HPDE6-E6E7 (cell line): ENCODE results near the gene KRTAP3-2.

Source experiments
- DNase-seq: peaks from one replicate; pipeline ENCODE4 v3.0.0; 2011; ENCODE audit warnings: missing footprints; ENCODE audit errors: extremely low spot score

Gene KRTAP3-2

DNA sequence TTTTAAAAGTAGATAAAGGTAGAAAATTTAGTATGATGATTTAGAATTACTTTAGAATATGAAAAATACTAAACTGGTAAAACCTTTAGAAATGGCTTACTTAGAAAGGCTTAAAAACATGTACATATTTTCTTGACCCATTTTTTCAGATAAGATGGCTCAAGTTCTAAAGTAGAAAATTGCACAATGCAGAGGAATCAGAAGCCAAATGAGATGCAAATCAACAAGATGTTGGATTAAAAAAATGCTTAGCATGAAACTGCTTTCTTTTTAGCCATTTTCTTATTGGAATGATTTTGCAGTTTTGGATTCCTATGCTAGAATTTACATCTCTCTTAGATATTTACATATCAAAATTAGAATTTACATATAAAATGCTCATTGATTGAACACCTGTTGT, 10.7 kb upstream of the KRTAP3-2 start:
- DNase-seq = no peak

DNA sequence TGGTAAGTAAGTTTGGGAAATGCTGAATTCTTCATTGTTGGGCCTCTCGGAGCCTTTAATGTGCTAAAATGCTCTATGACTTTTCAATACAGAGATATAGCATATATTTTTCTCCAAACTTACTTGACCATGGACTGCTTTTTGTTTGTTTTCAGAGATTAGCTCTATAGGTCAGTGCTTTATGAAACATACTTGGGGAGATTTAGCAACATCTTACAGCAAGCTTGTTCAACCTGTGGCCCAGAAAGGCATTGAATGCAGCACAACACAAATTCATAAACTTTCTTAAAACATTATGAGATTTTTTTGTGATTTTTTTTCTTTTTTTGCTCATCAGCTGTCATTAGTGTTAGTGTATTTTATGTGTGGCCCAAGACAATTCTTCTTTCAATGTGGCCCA, 10.2 kb upstream of the KRTAP3-2 start:
- no peak for DNase-seq

GRCh38 chr17:41009301-41009760, 9.6 kb upstream of the KRTAP3-2 start:
- no peak for DNase-seq

GRCh38 chr17:41008811-41009210, 9.1 kb upstream of the KRTAP3-2 start, which contains the start of gene KRTAP3-1:
TSS of gene KRTAP3-1 (minus strand) at chr17:41009128. CDS start at chr17:41009074, 54 bp downstream.
- DNase-seq = no peak

DNA sequence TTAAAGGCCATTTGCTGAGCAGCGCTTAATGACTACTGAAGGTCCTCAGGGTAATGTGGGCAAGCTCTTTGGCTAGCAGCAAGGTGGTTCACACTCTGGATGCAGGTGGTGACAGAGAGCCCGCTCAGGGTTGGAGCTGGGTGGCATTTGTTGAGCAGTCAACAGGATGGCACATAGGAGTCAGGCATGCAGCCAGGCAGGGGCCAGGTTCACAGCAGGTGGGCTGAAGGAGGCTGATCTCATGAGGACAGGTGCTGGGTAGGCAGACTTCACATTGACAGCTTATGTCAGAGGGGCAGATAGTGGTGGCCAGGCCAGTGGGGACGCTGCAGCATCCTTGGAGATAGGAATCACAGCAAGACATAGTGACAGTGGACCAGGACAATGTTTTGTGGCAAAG, 4.7 kb upstream of the KRTAP3-2 start:
- no peak for DNase-seq

GRCh38 chr17:41003926-41004325, 4.2 kb upstream of the KRTAP3-2 start:
- DNase-seq = no peak

DNA sequence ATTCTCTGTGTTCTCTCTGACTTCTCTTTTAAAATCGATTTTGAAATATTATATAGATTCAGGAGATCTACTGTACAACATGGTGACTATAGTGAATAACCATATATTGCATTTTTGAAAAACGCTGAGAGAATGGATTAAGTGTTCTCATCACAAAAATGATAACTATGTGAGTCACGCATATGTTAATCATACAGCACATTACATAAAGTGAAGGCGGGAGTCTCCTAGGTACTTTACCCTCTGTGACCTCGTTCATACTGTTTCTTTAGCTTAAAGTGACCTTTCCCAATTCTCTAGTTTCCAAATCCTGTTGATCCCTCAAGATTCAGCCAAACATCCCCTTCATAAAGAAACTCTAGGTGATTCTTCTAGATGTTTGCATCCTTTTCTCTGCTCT, 3.1 kb upstream of the KRTAP3-2 start:
- peak; percentile 34 for DNase-seq

- DNase-seq = no peak
Measured at GRCh38 chr17:41001795-41002194, 2.1 kb upstream of the KRTAP3-2 start.

DNA sequence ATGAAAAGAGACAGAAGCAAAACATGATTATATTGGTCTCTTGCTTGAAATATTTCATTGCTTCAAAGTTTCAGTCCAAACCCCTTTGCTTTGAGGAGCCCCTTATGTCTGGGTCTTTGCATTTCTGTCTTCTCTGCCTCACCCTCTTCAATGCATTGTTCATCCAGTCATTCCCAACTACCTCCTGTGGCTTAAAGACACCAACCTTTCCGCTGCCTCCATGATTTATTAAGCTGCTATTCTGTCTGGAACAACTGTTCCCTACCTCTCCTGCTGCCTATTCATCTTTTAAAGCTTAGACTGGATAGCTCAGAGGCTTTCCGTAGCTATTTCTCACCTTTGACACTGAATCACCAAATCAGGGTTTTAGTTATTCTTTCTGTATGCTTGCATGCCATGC, 2.3 kb downstream of the KRTAP3-2 start:
- DNase-seq = no peak

DNA sequence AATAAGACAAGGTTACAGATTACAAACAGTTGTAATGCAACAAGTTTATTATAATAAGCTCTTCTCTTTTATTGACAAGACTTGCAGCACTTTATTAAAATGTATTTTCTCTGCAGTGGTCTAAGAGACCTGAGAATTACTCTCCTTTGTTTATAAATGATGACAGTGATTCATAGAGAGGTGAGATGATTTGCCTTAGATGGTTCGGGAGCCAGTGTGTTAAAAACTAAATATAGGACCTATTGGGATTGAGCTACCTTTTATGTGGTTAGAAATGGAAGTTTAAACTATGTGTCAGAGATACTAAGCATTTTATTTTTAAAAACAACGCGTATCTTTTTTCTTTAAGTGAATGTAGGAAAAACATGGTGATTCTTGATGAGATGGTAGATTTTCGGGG, 2.9 kb downstream of the KRTAP3-2 start:
- no peak for DNase-seq

DNA sequence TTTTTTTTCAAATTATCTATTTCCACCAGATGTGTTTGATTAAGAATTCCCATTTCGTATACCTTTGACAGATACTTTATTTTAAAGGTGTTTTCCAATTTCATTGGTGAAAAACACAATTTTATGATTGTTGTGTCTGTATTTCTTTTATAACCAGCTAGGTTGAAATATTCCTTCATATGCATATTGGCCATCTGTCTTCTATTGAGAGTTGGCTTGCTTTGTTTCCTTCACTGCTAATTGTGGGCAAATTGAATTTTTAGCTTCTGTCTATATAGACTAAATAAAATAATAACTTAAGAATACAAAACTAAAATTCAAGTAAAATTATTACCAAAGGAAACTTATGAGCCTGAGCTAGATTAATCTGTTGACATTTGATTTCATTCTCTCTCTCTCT, 4.6 kb downstream of the KRTAP3-2 start:
- DNase-seq = no peak

DNA sequence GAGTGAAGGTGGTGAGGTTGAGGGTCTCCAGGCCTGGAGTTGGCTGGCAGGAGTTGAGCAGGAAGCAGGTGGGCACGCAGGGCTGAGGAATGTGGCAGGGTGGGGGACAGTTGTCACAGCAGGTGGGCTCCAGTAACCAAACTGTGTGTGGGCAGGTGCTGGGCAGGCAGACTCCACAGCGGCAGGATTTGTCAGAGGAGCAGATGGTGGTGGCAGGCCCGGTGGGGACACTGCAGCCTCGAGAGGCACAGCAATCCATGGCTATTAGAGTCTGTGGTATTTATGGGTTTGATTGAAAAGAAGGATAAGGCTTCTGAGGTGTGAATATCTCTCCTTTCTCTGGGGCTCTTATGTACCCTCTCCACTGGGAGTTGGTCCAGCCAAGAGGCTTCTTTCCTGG, 5.9 kb downstream of the KRTAP3-2 start, which contains the start of gene KRTAP3-3:
Gene KRTAP3-3 (minus strand): TSS at position 326 of the 400 bp plus-strand sequence. CDS start 67 bp downstream, at position 259.
- DNase-seq = no peak

DNA sequence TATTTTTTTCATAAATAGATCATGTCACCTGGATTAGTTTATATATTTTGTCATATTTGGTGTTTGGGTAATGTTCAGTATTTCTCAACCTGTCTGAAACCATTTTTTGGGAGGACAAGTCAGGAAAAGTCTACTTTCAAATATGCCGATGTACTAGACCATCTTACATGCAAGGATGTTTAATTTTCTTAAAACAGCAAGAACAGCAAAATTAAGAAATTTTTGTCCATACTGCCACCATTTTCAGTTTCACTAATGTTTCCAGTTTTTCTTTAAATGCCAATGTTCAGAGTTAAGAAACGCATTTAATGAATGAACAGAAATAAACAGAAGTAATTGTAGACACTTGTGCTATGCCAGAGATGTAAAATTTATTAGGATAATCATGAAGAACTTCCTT, 6.6 kb downstream of the KRTAP3-2 start:
- DNase-seq = no peak

DNA sequence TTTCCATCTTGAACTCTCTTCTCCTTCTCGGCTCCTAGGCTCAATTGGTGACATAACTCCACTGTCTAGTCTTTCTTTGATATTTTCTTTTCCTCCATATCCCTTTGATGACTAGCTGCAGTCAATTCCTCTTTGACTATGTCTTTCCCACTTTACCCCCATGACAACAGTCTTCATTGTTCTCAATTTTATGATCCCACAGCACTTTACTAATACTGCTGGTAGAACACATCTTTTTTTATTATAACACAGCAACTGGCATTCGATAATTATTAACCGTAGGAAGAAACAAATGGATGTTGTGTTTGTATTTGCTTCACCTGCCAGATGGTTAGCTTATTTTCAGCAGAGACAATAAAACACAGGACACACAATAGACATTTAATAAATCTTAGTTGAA, 7.0 kb downstream of the KRTAP3-2 start:
- DNase-seq = no peak

- DNase-seq = no peak
Measured at GRCh38 chr17:40986920-40987319, 12.8 kb downstream of the KRTAP3-2 start.

DNA sequence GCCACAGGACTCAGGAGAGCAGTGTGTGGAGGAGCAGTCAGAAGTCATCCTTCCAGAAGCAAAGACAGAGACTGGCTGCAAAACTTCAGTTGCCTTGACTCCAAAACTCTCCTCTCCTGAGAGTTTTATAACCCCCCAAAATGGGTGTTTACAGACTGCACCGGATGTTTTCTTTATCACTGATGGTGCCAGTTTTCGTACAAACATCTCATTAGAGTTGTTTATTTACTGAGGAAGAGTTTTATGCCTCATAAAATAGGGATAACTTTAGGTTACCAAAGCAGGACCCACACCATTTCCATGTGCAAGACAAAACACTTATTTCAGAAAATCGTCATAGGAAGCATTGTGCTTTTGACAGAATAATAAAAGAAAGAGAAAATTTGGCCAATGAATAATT, 15.5 kb downstream of the KRTAP3-2 start, which contains the start of gene KRT40:
Gene KRT40 (minus strand): TSS at position 101 of the 400 bp plus-strand sequence. CDS start 53 bp downstream, at position 48.
- DNase-seq = no peak

GRCh38 chr17:40981115-40981514, 18.6 kb downstream of the KRTAP3-2 start:
- no peak for DNase-seq

GRCh38 chr17:40980596-40980995, 19.1 kb downstream of the KRTAP3-2 start:
- no peak for DNase-seq

GRCh38 chr17:40980117-40980516, 19.6 kb downstream of the KRTAP3-2 start:
- DNase-seq = no peak

DNA sequence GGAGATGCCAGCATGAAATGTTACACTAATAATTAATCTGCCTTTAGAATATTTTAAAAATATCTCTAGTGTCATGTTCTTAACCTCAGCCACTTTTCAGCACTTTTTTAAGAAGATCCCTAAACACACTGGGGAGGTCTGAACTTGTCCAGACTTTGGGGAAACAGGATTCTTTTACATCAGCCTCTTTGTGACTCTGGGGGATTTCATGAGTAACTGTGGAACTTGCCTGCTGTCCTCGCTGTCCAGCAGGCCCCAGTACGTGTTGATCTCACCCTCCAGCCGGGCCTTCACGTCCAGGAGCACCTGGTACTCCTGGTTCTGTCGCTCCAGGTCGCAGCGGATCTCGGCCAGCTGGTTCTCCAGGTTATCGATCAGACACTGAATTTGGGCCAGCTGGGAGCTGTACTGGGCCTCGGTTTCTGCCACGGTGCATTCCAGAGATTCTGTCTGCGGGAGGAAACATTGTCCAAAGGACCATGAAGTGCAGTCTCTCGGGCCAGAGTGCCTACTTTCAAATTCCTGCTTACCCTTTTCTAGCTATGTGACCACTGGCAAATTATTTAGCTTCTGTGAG, 21.0 kb downstream of the KRTAP3-2 start:
- DNase-seq = no peak

GRCh38 chr17:40975516-40975915, 24.2 kb downstream of the KRTAP3-2 start:
- DNase-seq = no peak

- no peak for DNase-seq
Measured at GRCh38 chr17:40974366-40974765, 25.3 kb downstream of the KRTAP3-2 start.

- DNase-seq = no peak
Measured at GRCh38 chr17:40967582-40967981, 32.1 kb downstream of the KRTAP3-2 start.

DNA sequence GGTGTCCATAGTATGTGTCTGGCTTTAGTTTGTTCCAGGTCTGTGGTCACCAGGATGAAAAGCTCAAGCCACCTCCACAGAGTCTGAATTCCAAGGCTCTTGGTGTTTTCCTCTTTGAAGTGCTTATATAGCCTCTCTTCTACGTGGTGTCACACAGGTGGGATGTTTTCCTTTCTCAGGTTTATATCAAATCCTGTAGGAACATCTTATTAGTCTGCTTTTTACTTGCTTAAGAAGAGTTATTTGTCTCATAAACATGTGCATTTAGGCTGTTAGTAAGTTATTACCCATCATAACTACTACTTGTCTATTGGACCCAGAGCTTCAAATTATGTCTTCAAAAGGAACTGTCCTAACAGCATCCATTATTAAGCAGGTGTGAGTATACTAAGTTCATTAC, 32.9 kb downstream of the KRTAP3-2 start, which contains the start of gene KRT39:
Gene KRT39 (minus strand): TSS at position 101 of the 400 bp plus-strand sequence. CDS start 92 bp downstream, at position 9.
- DNase-seq = no peak
